T follicular helper cell (primary cell): ENCODE data around the gene PILRA.

Source experiments
- DNase-seq: peaks from one replicate; pipeline ENCODE4 v3.0.0-alpha.2; 2020; ENCODE audit warnings: low read depth

PILRA gene

DNA sequence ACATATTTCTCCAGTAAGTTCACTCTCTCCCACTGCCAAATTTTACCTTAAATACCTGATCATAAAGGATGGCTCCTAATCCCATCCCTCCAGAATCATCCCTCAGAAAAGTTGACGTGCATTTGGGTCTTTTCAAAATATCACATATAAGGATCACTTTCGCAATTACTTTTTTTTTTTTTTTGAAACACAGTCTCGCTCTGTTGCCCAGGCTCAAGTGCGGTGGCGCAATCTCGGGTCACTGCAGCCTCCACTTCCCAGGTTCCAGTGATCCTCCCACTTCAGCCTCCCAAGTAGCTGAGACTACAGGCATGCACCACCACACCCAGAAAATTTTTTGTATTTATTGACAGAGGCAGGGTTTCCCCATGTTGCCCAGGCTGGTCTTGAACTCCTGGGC is 37.8 kb downstream of the PILRA start:
- DNase-seq, result no peak

DNA sequence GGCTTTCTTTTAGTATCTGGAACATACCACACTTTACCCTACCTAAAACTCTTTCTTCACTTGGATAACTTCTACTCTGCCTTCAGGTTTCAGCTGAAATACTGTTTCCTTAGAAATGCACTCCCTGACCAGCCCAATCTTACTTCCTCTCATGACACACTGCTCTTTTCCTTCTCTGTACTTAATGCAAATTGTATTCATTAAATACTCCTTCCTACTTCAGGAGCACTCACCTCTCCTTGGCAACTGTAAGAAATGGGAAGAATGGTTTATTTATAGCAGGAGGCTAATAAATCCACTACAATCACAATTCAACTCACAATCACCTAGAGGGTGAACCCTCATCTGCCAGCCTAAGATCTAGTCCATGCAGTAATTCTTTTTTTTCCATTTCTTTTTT is 40.1 kb downstream of the PILRA start:
- no peak for DNase-seq

- DNase-seq, result no peak
These were observed 40.6 kb downstream of the PILRA start for GRCh38 chr7:100413889-100414288.

DNA sequence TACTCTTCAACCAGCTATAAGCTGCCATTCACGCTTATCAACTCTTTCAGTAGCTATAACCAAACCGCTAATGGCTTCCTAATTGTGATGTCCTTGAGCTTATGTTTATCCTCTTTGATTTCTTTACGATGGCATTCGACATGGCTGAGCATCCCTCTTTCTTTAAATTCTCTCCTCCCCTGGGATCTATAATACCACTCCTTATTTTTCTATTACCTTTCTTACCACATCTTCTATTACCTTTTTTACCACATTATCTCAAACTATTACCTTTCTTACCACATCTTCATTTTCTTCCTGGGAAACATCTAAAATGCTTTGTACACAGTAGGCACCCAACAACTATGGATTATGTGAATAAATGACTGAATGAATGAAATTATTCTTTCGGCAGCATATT is 42.2 kb downstream of the PILRA start:
- DNase-seq, result no peak

DNA sequence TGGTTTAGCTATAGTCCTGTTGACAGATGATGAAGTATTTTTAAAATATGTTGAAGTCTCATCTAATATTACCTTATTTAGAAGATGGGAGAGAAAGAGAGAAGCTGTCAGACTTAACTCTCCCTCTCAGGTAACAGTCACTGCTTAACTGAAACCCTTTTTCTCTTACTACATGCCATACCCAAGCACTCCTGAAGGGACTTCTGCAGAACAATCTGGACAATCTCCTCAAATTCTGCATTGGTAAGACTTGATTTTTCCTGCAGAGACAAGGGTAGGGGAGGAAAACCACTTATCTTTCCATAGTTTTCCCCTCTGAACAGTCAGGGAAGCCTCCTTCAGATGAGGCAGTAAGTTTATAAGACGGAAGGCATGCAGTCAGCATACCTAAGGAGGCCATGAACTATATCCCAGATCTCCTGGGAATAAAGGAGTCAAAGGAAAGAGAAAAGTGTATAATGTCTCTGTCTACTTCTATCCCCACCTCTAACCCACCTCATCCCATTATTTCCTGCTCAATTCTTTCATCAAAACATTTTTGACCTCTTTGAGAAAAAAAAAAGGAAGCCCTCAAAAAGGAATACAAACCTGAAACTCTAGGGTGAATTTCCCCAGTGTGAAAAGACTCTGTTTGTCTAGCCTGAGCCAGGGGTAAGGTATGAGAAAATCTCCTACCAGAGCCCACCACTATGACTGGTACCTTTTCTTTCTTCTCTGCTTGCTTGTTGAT is 45.8 kb downstream of the PILRA start:
- no peak for DNase-seq

- DNase-seq, result no peak
These were observed 46.5 kb downstream of the PILRA start for GRCh38 chr7:100419660-100420226.

DNA sequence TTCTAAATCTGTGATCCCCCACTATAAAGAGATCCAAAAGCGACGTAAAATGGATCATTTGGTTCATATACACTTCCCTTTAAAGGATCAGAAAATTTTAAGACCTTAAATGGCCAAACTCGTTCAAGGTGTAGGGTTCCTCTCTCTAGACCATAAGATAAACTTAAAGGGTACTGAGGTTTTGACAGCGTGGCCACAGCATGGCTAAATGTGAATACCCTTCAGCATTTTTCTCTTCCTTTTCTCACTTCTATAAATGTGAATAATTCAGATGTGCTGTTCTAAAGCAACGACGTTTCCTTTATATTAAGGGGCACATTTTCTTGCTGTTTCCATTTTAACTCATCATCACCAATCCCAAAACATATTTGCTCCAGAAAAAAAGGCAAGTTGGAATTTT is 50.0 kb downstream of the PILRA start:
- no peak for DNase-seq

GRCh38 chr7:100425347-100425746 is 52.1 kb downstream of the PILRA start:
- no peak for DNase-seq

- DNase-seq, result no peak
These were observed 53.2 kb downstream of the PILRA start for GRCh38 chr7:100426516-100426915.

DNA sequence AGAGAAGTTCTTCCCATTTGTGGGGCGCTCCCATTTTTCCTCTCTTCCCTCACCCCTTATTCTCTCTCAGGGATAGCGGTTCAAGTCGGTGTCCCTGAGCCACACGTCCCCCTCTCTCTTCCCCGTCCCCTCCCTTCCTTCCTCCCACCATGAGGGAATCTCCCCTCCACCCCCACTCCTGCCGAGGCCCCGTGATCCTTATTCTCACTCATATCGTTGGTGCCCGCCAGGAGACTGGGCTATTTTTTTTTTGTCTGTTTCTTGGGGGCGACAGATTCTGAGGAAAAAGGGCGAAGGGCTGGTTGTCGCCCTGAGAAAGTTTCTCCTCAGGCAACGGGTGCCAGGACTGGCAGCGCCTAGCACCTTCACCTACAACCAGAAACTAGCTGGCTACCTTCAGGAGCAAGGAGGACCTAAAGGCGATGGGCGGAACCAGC is 54.5 kb downstream of the PILRA start:
- DNase-seq, result no peak

GRCh38 chr7:100428199-100428966 is 55.1 kb downstream of the PILRA start, which contains the start of gene ZCWPW1:
ZCWPW1 (minus strand) TSS chr7:100428703; CDS start chr7:100420649, 8,054 bp downstream.
- DNase-seq, result peak; percentile 93

GRCh38 chr7:100428967-100429636 is 55.8 kb downstream of the PILRA start:
- peak; percentile 100 for DNase-seq

- DNase-seq, result peak; percentile 93
These were observed 56.6 kb downstream of the PILRA start, which contains the start of gene MEPCE for GRCh38 chr7:100429637-100430492. MEPCE (plus strand) TSS chr7:100429831; CDS start chr7:100430019, 188 bp downstream.

- peak; percentile 20 for DNase-seq
These were observed 57.4 kb downstream of the PILRA start for GRCh38 chr7:100430493-100431285.

- no peak for DNase-seq
These were observed 58.0 kb downstream of the PILRA start for GRCh38 chr7:100431286-100431735.

- DNase-seq, result no peak
These were observed 58.8 kb downstream of the PILRA start for GRCh38 chr7:100432053-100432452.

DNA sequence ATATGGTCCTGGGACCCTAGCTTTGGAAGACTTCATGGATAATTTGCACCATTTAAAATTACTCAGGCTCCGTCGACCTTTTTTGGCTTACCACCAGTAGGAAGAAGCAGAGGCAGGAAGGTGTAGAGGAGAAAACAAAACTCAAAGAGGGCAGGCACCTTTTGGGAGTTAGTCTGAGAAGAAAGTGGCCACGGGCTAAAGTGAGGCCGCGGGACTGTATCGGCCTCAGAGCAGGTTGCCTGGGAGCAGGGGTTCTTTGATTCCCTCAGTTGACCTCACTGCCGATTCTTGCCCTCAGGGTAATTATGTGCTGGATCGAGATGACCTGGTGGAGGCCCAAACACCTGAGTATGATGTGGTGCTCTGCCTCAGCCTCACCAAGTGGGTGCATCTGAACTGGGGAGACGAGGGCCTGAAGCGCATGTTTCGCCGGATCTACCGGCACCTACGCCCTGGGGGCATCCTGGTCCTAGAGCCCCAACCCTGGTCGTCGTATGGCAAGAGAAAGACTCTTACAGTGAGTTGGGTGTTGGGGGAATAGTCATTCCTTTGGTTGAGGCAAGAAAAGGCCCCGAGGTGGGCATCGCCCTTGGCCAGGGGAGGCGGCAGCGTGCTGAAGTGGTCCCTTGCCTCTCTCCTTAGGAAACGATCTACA is 59.5 kb downstream of the PILRA start:
- DNase-seq, result no peak

GRCh38 chr7:100433276-100433591 is 59.9 kb downstream of the PILRA start:
- DNase-seq, result no peak

DNA sequence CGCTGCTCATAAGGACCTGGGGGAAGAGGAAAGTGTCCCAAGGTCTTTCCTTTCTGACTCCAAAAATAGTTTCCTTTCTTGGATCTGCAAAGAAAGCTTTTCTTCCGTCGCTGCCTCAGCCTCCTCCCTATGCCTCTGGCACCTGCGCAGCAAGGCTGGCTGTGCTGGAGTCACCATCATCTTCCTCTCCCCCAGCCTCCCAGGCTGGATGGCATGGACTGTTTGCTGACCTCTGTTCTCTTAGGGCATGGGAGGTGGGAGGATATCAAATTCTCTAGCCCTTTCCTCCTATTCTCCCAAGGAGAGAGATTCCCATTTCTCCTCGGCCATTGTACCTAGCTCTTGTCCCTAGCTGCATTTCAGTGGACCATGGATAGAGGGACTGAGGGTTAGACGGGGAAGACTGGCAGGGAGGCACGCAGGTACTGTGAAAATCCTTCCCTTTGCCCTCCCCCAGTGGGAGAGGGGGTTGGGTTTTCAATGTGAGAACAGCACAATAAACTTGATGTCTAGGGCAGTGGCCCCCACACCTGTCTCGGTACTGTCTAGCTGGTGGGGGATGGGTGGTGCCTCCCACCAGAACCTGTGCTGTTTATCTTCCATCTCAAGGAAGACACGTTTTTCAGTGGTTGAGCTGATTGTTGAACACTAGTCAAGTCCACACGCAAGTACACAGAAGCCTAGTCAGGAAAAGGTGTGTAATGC is 60.5 kb downstream of the PILRA start:
- no peak for DNase-seq
